ENCODE measurements around the gene PLCH1.

PLCH1 gene

DNA sequence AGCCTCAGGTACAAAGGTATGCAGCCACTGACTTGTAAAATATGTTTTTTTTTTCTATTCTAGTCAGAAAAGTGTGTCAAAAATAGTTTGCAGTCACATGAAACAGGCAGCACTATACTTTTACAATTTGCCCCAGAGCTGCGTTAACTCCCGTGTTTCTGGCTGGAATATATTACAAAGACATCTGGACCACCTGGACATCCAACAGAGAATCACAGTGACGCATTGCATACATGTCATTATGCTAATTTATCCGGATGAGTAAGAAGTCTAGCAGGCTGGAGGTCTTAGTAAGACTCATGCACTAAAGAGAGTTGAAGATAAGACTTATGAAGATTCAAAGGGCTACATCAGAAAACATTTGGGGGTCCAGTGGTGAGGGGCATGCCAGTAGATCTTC lies 412.2 kb downstream of the PLCH1 start:
- FAIRE-seq = no peak

DNA sequence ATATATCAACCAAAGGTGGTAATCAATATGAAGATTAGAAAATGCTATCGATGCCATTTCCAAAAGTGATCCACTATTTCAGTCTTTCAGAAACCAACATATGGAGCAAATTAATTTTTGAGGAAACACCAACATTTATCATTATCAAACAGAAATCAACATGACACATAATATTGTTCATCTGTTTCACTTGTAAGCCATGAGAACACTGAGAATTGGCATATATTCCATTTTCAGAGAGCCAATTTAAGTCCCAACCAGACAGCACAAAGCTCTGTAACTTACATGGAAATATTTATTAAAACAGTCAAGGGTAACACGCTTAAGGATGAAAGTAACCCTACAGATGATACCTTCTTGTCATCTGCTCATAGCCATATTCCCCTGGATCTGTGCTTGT lies 413.8 kb downstream of the PLCH1 start:
- FAIRE-seq = no peak

DNA sequence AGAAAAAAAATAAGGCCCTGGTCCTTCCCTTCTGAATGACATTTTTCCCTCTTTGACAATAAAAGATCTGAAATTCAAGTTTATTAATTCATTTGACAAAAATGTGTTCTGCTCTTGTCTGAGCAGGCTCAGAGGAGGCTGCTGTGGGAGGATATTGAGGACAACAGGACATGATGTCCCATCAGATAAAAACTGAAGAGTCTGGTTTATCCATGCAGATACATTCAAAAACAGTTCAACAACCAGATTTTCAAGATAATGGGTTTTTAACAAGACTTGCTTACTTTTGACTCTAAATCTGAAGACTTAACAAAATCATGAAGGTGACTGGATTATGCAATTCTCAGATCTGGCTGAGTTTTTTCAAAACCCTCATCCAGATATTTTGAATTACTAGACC lies 414.5 kb downstream of the PLCH1 start:
- FAIRE-seq = no peak

DNA sequence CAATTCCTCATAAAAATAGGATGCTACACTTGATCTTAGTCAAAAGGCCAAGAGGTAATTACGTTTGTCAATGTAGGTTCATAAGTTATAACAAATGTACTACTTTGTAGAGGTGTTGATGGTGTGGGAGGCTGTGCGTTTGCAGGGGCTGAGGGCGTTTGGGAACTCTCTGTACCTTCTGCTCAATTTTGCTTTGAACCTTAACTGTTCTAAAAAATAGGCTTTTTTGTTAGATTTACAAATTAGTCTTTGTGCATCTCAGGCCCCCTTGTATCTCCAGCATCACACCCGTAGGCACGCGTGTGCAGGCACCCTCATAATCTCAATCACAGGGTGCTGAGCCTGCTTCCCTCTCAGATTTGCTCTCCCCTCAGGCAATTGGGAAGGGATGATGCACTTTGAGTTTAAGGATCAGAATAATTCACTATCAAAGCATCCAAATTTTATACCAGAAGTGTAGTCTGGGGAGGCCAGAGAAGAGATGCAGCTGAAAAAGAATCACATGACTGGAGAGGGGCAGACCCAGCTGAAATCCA lies 415.3 kb downstream of the PLCH1 start:
- no peak for FAIRE-seq

DNA sequence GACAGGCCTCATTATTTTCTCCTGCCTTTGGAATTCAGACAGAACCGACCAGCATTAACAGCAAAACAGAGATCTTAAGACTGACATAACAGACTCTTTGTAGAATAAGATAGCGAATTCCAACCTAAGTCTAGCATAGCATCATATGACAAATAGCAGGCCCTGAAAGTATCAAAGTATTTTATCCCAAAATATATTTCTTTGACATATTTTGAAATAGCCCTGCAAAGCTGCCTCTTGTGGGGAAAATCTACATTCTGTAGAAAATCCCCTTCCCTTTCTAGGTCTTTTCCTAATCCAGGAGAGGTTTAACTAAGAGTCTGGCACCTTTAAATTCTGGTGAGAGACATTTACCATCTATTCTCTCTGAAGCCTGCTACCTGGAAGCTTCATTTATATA lies 417.0 kb downstream of the PLCH1 start:
- no peak for FAIRE-seq

DNA sequence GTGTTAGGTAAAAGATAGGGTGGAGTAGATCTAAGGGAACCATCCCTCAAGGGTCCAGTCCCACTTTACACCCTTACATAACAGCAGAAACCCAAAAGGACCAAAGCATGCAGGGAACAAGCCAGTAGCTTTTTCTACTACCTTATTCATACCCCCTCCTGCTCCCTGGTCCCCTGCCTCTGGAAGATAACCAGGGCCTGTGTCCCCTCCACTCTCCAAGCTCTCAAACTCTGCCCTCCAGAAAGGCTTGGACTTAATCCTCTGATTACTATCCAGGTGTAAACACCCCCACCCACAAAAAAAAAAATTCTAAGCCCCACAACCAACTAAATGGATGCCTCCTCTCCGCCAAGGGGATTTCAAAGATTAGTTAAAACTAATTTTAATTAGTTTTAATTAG lies 417.4 kb downstream of the PLCH1 start:
- FAIRE-seq = no peak

DNA sequence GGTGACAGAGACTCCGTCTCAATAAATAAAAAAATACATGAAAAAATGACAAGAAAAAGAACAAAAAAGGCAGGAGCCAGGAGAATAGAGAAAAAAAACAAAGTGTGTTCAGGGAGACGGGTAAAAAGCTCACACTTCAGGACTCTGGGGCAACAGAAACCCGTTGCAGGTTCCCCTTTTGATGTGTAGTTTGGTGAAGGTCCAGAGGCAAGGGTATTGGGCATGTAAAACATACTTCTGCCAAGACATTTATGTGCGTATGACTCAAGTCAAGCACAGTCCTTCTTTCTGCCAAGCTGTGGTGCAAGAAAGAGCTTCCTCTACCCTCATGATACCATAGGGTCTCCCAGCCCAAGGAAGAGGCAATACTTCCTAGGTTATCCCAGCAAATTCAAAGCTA lies 418.0 kb downstream of the PLCH1 start:
- no peak for FAIRE-seq

DNA sequence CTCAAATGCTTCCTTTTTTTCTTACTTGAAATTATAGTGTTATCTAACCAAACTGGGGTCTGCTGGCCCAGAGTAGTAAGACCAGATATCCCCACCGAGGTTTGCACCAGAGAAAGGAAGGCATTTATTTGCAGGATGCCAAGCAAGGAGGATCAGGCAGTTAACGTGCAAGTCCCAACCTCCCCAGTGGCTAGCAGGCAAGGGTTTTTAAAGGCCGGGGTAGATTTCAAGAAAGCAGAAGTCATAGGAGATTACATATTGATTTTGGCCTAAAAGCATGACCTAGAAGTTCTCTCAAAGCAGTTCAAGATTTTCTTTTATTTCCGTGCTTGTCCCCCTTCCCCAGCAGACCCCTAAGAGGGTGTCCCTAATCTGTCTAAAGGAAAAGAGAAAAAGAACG lies 418.6 kb downstream of the PLCH1 start:
- no peak for FAIRE-seq
